ENCODE results near the gene PTCRA. TPM values are rescaled to one million over a fixed set of nuclear protein-coding genes. Genes with fewer than 3 reads are reported as not detected.

The PTCRA gene
- total RNA-seq, 1 experiment from 2014 or later = not detected

DNA sequence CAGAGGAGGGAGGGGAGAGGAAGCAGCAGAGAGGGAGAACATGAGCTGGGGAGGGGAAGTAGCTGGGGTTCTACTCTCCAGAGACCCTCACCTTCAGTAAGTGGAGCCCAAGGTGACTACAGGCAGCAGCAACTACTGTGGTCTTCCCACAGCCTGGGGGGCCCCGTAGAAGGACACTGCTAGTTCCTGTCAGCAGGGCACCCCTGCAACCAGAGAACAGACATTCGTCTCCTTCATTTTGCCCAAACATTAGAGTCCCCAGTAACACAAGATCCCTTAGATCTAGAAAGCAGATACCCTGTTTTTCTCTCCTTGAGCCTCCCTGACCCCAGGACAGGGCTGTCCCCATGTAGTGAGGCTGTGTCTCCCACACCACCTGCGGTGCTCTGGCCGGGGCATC is 52.9 kb downstream of the PTCRA start:
- POLR2A ChIA-PET = no interaction called here

DNA sequence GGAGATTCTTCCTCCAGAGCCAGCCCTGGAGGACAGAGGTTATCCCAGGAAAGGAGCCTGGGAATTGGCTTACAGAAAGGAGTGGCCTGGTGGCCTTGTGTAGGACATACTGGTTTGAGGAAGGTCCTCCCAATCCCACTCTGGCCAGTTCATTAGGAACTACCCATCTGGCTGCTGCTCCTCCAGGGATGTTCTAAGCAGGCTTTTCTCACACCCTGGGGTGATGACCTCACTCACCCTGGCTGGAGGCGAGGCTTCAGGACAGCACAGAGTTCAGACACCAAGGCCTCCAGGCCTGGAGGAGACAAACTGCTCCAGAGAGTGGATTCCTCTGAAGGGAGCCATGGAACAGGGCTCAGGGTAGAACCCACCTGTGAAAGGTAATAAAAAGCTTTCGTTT is 53.6 kb downstream of the PTCRA start:
- H3K27ac ChIP-seq (ENCODE audit: low read length) = no peak overlapping the region
- in situ Hi-C loops (cut with HindIII; ENCODE audit: low pct_unique_long_range_greater_than_20kb, low sequenced_read_pairs) = no loop called here
- H3K9me3 ChIP-seq (ENCODE audit: control insufficient read depth, insufficient read depth, low read depth, low read length) = no peaks in the 10 kb centered on the region
- no peaks in the 10 kb centered on the region for H3K27me3 ChIP-seq (ENCODE audit: control insufficient read depth, insufficient read depth, low read length)
- ChIA-PET CTCF (no interaction called here), POLR2A (no interaction called here)
- H3K4me3 ChIP-seq (ENCODE audit: low read depth in 2 of 2, low read length in 2 of 2) = no peak overlapping the region
- peaks cover 6% of the 10 kb centered on the region; the same call in 1 of the 2 replicates for H3K36me3 ChIP-seq (ENCODE audit: control insufficient read depth, insufficient read depth, low read length)
- intact Hi-C loops (cut with micrococcal nuclease; ENCODE audit: unreplicated experiment) = loop anchor here (10.0 kb wide), 1 partner anchor 65 kb away; no protein-coding TSS in a partner anchor
- TF ChIP-seq, protein P1, sequence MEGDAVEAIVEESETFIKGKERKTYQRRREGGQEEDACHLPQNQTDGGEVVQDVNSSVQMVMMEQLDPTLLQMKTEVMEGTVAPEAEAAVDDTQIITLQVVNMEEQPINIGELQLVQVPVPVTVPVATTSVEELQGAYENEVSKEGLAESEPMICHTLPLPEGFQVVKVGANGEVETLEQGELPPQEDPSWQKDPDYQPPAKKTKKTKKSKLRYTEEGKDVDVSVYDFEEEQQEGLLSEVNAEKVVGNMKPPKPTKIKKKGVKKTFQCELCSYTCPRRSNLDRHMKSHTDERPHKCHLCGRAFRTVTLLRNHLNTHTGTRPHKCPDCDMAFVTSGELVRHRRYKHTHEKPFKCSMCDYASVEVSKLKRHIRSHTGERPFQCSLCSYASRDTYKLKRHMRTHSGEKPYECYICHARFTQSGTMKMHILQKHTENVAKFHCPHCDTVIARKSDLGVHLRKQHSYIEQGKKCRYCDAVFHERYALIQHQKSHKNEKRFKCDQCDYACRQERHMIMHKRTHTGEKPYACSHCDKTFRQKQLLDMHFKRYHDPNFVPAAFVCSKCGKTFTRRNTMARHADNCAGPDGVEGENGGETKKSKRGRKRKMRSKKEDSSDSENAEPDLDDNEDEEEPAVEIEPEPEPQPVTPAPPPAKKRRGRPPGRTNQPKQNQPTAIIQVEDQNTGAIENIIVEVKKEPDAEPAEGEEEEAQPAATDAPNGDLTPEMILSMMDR (IDR thresholded peaks at IDR 0.05) = no peak
- no peak for TF ChIP-seq TCF7L2 (IDR thresholded peaks at IDR 0.05; ENCODE audit: low read depth, low read length)
- TF ChIP-seq SIN3A (IDR thresholded peaks at IDR 0.05; ENCODE audit: borderline replicate concordance, insufficient read depth, low read depth, low read length) = no peak
- TF ChIP-seq POLR2AphosphoS5 (IDR thresholded peaks at IDR 0.05; ENCODE audit: low read depth, low read length) = no peak
- TF ChIP-seq, protein P2, sequence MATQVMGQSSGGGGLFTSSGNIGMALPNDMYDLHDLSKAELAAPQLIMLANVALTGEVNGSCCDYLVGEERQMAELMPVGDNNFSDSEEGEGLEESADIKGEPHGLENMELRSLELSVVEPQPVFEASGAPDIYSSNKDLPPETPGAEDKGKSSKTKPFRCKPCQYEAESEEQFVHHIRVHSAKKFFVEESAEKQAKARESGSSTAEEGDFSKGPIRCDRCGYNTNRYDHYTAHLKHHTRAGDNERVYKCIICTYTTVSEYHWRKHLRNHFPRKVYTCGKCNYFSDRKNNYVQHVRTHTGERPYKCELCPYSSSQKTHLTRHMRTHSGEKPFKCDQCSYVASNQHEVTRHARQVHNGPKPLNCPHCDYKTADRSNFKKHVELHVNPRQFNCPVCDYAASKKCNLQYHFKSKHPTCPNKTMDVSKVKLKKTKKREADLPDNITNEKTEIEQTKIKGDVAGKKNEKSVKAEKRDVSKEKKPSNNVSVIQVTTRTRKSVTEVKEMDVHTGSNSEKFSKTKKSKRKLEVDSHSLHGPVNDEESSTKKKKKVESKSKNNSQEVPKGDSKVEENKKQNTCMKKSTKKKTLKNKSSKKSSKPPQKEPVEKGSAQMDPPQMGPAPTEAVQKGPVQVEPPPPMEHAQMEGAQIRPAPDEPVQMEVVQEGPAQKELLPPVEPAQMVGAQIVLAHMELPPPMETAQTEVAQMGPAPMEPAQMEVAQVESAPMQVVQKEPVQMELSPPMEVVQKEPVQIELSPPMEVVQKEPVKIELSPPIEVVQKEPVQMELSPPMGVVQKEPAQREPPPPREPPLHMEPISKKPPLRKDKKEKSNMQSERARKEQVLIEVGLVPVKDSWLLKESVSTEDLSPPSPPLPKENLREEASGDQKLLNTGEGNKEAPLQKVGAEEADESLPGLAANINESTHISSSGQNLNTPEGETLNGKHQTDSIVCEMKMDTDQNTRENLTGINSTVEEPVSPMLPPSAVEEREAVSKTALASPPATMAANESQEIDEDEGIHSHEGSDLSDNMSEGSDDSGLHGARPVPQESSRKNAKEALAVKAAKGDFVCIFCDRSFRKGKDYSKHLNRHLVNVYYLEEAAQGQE (IDR thresholded peaks at IDR 0.05; ENCODE audit: insufficient read depth in 1 of 2, low read depth in 2 of 2, low read length in 1 of 2) = no peak
- no peak for ATAC-seq
- no peak for DNase-seq (ENCODE audit: low read depth, low spot score)
- no TSS peak for BruUV-seq (replicated peaks)
- peaks cover 6% of the 10 kb centered on the region for H3K4me1 ChIP-seq (ENCODE audit: control insufficient read depth, insufficient read depth, low read length)

More for the DNA sequence above, 52.9 kb downstream of the PTCRA start:
- CTCF ChIA-PET = no interaction called here
- DNase-seq (ENCODE audit: low read depth, low spot score) (no peak), ATAC-seq (no peak)
- Histone ChIP-seq H3K9me3 (ENCODE audit: control insufficient read depth, insufficient read depth, low read depth, low read length) (no peaks in the 10 kb centered on the region), H3K36me3 (ENCODE audit: control insufficient read depth, insufficient read depth, low read length) (peaks cover 6% of the 10 kb centered on the region; the same call in 1 of the 2 replicates), H3K4me3 (ENCODE audit: low read depth in 2 of 2, low read length in 2 of 2) (no peak overlapping the region), H3K4me1 (ENCODE audit: control insufficient read depth, insufficient read depth, low read length) (peaks cover 6% of the 10 kb centered on the region), H3K27ac (ENCODE audit: low read length) (no peak overlapping the region), H3K27me3 (ENCODE audit: control insufficient read depth, insufficient read depth, low read length) (no peaks in the 10 kb centered on the region)
- TF ChIP-seq POLR2AphosphoS5 (IDR thresholded peaks at IDR 0.05; ENCODE audit: low read depth, low read length) (no peak), SIN3A (IDR thresholded peaks at IDR 0.05; ENCODE audit: borderline replicate concordance, insufficient read depth, low read depth, low read length) (no peak), TCF7L2 (IDR thresholded peaks at IDR 0.05; ENCODE audit: low read depth, low read length) (no peak)
- TF ChIP-seq, protein P2 (IDR thresholded peaks at IDR 0.05; ENCODE audit: insufficient read depth in 1 of 2, low read depth in 2 of 2, low read length in 1 of 2) = no peak
- TF ChIP-seq, protein P1 (IDR thresholded peaks at IDR 0.05) = no peak
- no TSS peak for BruUV-seq (replicated peaks)
- in situ Hi-C loops (cut with HindIII; ENCODE audit: low pct_unique_long_range_greater_than_20kb, low sequenced_read_pairs) = no loop called here
- intact Hi-C loops (cut with micrococcal nuclease; ENCODE audit: unreplicated experiment) = loop anchor here (10.0 kb wide), 1 partner anchor 64 kb away; no protein-coding TSS in a partner anchor
